ENCODE measurements around the gene NKX1-1.

NKX1-1 gene

DNA sequence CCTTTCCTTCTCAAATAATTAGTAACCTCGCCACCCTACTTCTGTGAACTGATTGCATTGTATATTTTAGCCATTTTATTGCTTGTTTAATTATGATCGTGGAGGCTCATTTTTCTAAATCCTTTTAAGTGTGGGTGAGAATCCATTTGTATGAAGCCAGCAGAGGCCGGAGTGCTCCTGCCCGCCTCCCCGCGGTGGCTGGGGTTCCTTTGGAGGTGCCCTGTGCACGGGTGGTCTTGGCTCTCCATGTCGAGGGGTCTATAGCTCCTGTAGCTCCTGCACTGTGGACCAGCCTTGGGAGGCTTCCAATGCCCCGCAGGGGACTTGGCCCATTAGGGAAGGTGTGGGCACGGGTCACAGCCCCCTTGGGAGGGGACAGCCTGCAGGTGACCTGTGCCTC lies 44.2 kb downstream of the NKX1-1 start:
- DNase-seq (ENCODE audit: insufficient read length, low spot score) (no peak), FAIRE-seq (no peak)
- TF ChIP-seq CTCF (IDR thresholded peaks at IDR 0.05; ENCODE audit: insufficient read depth, missing control alignments), result no peak

DNA sequence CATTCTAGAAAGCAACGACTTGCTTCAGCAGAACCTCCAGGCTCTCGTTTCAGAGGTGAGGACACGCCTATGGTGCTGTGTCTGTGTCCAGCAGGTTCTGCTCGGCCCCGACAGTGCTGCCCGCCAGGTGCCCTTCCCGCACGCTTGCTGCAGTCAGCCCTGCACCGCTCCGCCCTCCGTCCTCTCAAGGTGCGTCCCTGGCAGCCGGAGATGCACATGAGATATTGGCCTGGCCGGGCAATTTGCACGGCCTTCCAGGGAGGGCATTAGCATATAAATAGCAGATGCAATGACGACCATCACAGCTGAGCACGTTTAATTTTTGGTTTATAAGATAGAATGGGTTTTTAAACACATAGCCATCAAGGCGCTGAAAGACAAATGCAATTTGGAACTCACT lies 44.8 kb downstream of the NKX1-1 start:
- DNase-seq (ENCODE audit: insufficient read length, low spot score) (no peak), FAIRE-seq (no peak)
- TF ChIP-seq CTCF (IDR thresholded peaks at IDR 0.05; ENCODE audit: insufficient read depth, missing control alignments), result no peak

GRCh38 chr4:1360423-1361283 lies 45.6 kb downstream of the NKX1-1 start:
- FAIRE-seq, result no peak
- TF ChIP-seq CTCF (IDR thresholded peaks at IDR 0.05; ENCODE audit: insufficient read depth, missing control alignments), result no peak
- DNase-seq (ENCODE audit: insufficient read length, low spot score), result no peak

GRCh38 chr4:1359976-1360375 lies 46.3 kb downstream of the NKX1-1 start:
- DNase-seq (ENCODE audit: insufficient read length, low spot score) (no peak), FAIRE-seq (no peak)
- TF ChIP-seq CTCF (IDR thresholded peaks at IDR 0.05; ENCODE audit: insufficient read depth, missing control alignments), result no peak

DNA sequence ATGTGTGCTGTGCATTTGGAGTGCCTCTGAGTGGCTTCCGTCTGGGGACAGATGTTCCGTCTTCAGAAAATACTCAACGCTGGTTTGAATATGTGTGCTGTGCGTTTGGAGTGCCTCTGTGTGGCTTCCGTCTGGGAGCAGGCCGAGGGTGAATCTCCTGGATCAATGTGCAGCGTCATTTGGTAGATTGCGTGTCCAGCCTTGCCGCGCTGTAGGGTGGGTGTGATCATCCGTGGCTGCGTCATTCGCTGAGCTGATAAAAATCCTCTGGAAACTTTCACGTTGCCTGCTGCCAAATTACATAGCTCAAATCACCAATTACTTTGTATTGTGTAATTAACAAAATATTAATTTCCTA lies 47.1 kb downstream of the NKX1-1 start:
- DNase-seq (ENCODE audit: insufficient read length, low spot score) (no peak), FAIRE-seq (no peak)
- no peak for TF ChIP-seq CTCF (IDR thresholded peaks at IDR 0.05; ENCODE audit: insufficient read depth, missing control alignments)

- DNase-seq (ENCODE audit: insufficient read length, low spot score) (no peak), FAIRE-seq (no peak)
- no peak for TF ChIP-seq CTCF (IDR thresholded peaks at IDR 0.05; ENCODE audit: insufficient read depth, missing control alignments)
Observed at GRCh38 chr4:1358421-1359143, 47.7 kb downstream of the NKX1-1 start.
